ENCODE measurements around the gene NCK2.
A peak's percentile ranks its signal among the peaks of the same experiment; 100 is the strongest.
"Not testable (repeated sequence)": the region's sequence is repeated elsewhere in the genome, so short reads cannot be mapped to it uniquely, and the experiment has no call there.

The NCK2 gene

DNA sequence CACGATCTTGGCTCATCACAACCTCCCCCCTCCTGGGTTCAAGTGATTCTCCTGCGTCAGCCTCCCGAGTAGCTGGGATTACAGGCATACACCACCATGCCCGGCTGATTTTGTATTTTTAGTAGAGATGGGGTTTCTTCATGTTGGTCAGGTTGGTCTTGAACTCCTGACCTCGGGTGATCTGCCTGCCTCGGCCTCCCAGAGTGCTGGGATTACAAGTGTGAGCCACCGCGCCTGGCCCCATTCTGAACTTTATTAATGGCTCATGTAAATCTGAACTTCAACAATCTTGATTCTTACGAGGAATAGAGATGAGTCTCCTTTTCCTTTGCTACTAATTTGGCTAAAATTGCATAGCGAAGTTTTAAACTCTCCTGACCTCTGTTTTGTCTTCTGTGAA is 12.2 kb downstream of the NCK2 start:
- not testable (repeated sequence) for DNase-seq

- no peak for DNase-seq
Measured at GRCh38 chr2:105757433-105757832, 12.7 kb downstream of the NCK2 start.

DNA sequence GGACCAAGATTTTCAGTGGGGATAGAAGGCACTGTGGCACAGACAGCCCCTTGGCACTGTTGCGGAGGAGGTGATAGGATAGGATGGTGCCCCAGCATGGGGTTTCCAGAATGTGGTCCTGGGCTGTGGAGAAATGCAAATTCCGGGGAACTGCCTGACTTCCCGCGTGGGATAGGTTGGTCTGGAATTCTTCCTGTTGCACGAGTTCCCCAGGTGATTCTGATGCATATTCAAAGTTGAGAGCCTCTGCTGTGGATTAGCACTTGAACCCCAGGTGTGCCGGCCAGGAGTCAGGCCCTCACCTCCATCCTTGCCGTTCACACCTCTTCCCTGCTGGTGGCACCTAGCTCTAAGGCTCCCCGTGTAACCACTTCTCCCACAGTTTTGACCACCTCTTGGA is 15.5 kb downstream of the NCK2 start:
- no peak for DNase-seq

DNA sequence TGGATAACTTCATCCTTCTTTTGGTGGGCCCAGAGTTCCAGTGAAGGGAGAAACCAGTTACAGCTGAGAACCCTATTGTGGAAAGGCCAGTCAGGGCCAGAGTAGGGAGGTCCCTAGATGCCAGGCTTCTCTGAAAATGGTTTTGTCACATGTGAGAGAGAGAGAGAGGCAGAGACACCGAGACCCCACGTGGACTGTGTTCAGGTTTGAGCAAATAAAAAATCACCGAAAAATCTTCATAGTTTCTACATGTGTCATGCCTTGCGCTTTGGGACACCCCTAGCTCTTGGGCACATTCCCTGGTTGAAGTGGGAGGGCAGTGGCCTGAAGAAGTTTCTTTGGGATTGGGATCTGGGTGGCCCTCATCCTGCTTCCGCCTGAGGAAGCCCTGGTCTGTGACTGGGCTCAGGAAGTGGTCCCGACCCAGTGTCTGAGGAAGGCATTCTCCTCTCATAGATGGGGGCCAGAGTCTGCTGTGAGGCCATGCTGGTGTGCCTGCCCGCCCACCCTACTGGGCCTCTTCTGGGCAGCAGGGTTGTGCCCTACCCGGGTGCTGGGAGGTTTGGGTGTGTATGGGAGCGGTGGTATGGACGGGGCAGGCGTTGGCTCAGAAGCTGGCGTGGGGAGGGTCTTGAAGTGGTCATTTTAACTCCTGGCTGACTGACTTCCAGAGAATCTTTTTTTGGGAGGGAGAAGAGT is 16.1 kb downstream of the NCK2 start:
- no peak for DNase-seq

DNA sequence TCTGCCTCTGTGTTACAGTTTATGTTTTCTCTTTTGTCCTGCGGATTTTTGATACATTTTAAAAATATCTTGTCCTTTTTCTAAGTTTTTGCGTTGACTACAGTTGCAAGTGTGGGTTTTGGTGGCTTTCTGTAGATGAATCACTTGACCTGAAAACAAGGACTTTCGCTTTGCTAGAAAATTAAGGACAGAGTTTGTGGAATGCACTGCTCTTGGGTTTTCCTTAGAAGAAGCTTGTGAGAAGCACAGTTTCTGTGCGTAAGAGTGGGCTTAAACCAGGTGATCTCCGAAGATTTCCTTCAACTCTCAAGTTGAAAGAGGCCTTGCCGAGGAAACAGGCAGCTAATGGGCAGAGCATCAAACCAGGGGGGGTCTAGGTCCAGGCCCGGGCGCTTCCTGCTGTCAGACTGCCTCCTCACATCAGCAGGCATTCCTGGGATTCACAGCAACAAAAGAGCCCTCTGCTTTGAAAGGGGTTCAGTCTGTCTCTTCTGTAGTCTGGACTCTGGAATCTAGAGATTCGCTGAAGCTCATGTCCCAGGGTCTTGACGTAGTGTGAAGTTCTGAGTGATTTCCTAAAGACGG is 17.3 kb downstream of the NCK2 start:
- no peak for DNase-seq

DNA sequence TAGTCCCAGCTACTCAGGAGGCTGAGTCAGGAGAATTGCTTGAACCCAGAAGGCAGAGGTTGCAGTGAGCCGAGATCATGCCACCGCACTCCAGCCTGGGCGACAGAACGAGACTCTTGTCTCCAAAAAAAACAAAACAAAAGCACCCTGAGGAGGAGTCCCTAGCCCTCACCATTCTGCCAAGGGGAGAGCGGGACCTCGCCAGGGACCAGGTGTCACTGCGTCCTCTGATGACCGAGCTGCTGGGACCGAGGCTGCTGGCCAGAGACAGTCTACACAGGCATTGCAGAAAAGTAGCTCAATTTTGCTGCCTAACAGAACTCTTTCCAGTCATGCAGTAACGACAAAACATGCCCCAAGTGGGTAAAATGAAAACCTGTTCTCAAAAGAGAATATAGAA is 18.4 kb downstream of the NCK2 start:
- DNase-seq = no peak

- DNase-seq = no peak
Measured at GRCh38 chr2:105764059-105764458, 19.3 kb downstream of the NCK2 start.

DNA sequence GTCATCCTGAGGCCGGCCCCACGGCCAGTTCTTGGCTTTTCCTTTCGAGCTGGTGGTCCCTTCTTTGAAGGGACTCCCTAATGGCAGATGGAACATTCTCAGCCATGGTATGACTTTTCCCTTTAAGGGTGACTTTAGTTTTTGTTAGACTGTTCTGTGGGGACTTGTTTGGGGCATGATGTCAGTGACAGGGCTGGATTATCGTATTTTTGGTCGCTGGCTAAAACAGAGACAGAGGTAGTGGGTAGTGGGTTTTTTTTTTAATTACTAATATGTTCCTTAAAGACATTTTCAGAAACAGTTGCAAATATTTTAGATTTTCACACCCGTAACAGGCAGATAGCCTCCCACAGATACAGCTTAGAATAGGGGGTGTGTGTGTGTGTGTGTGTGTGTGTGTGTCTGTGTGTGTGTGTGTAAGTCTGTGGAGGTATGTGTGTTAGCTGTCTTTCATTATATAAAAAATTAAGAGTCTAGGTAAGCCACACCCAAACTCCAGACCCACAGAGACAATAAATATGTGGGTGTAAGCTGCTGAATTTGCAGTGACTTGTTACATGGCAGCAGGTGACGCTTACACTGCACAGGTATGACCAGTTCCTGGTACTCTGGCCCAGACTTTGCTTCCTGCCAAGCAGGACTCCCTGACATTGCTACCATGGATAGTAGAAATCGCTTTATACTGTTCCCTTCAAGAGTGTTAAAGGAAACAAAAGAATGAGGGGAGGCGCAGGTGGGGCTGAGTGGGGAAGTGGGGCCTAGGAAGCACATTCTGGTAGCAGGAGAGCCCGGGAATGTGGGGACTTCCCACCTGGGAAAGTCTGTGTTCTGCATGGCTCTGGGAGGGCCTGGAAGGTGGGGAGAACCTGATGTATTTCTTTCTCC is 20.9 kb downstream of the NCK2 start:
- DNase-seq = no peak

GRCh38 chr2:105766300-105766866 is 21.7 kb downstream of the NCK2 start:
- no peak for DNase-seq

DNA sequence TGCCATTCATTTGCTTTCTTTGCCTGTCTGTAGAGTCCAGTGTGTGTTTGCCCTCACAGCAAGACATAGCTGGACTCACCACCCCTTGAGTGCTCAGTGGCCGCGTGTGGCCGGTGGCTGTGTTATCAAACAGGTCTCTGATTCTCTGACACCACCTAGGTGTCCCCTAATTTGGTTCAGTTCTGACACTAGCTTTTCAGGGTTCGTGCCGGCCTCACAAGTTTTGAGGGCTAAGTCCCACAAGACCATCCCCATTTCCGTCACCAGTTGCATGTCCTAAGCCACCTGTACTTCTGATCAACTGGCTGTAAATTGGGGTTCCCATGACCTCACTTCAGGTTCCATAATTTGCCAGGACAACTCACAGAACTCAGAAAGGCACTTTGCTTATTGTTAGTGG is 23.5 kb downstream of the NCK2 start:
- no peak for DNase-seq

GRCh38 chr2:105768961-105769452 is 24.3 kb downstream of the NCK2 start:
- no peak for DNase-seq

- DNase-seq = no peak
Measured at GRCh38 chr2:105769504-105769903, 24.8 kb downstream of the NCK2 start.

DNA sequence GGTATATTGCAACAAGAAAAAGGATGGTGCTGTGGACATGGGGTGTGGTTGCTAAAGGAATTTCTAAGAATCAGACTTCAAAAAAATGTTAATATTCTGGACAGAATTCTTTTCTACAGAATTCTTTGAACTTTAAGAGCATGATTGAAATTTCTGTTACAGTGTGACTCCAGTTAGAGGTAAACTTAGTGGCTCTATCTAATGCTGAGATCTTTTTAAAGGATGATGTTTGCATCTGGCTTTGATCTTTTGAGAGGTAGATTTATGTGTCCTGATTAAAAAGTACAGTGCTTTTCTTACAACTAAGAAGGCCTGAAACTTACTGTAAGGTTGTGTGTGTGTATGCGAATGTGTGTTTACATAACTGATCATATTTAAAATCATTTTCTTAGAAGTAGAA is 25.4 kb downstream of the NCK2 start:
- DNase-seq = no peak

- not testable (repeated sequence) for DNase-seq
Measured at GRCh38 chr2:105771291-105771690, 26.6 kb downstream of the NCK2 start.

DNA sequence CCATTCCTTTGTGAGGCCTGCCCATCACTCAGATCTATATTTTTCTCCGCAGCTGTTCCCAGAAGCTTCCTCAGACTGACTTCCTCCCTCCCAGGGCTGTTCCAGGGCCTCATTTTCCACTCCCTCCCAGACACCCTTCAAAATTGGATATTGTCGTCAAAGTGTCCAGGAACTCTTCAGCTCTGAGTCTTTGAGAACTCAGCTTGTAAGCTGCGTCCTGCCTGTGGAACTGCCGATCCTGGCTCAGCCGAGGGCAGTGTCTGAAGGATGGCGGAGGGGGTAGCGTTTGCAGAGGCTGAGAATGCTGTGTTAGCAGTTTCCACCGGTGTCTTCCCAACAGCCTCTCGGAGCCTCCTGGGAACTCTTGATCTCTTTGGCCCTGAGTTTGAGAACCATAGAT is 27.1 kb downstream of the NCK2 start:
- DNase-seq = no peak

DNA sequence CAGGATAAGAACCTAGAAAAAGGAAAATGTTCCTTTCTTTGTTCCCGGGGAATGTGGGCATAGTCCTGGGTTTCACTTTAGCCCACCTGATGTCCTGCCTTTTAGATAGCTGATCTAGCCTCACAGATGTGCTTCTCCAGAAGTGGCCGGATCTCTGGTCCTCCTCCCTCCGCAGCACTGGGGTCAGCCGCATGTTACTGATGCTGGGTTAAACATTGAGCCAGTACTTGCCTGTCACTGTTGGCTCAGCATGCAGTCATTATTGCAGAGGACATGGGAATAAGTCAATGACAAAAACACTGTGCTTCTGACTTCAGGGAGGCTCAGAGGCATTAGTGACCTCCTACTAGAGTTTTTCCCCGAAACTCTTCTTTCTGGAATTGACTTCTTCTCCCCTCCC is 27.6 kb downstream of the NCK2 start:
- no peak for DNase-seq

DNA sequence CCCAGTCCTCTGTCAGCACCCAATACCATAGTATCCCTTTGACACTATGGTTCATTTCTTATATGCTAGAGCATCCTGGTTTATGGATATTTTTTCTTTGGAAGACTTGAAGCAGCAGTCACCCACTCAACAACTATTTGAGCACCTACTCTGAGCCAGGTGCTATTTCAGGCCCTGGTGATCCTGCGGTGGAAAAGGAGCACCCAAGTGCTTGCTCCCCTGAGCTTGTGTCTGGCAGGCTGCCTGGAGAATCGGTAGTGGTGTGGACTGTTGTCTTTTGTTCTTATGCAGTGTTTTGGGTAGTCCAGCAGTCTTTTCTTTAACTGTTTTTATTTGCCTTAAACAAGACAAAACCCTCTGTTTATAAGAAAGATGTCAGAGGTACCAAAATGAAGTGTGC is 28.9 kb downstream of the NCK2 start:
- peak; percentile 3 for DNase-seq

- DNase-seq = no peak
Measured at GRCh38 chr2:105774781-105775337, 30.1 kb downstream of the NCK2 start.

DNA sequence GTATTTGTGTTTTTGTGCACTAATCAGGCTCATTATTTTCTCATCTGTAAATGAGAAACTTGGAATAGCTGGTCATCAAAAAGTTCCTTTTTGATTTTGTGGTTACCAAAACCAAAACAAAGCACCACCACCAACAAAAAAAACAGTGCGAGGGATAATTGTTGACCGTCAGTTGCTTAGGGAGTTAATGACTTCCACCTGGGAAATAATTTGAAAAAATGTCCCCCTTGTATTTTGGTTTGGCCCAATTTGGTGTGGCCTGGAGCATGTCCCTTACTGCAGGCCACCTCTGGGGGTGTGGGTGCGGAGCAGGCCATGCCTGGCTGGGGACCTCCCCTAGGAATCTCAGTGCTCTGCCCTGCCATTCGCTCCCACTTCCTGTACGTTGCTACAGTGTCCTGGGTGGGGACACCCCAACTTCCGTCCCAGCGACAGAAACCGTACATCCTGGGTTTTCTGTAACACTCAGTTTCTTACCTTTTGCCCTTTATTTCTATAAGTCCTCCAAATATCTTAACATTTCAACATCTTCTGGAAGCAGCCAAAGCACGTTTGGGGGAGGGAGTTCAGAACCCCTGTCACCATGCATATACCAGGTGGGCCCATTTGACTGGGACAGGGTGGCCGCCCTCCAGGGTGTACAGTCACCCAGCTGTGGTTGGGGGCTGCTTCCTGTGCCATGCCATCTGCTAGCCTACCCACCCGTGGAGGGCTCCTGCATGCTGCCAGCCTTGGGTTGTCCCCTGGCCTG is 31.3 kb downstream of the NCK2 start:
- no peak for DNase-seq

DNA sequence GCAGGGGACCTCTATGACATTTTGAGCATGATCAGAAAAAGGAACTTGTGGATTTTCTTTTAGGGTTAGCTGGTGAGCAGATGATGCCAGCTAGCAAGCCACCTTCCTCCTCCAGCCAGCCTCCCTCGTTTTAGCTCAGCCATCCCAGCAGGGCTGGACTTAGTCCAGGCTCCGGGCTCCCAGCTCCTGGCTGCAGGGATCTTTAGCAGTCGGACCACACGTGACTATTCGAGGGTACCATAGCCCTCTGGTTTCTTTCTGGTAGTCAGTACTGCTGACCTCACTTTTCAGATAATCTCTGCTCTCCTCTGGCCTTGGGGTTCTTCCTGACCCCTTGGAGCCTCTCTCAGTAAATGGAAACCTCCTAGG is 31.8 kb downstream of the NCK2 start:
- no peak for DNase-seq

- DNase-seq = no peak
Measured at GRCh38 chr2:105777031-105777482, 32.3 kb downstream of the NCK2 start.

DNA sequence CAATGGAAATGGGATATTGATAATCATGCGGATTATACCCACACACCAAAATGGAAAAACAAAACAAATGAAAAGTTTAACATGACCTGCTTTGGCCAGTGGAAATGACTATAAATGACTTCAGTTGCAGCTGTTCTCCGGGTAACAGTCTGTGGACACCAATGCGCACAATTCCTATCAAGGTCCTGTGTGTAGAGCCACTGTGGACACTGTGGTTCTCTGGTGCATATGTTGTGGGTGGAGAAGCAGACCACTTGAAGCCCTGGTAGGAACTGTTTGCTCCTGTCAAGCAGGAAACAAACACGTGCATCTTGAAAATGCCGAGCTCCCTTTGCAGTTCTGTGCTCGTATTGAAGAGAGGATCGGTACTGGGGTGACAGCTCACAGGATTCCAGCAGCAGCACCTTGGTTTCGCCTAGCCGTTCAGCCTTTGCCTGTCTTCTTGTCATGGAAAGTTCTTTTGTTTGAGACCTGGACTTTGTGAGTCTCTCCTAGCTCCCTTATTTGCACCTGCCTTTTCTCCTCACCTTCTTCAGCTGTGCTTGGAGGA is 32.9 kb downstream of the NCK2 start:
- no peak for DNase-seq

All from NCI-H1092 (cell line).